Activated CD4-positive, CD25-positive, alpha-beta regulatory T cell treated with anti-CD3 and anti-CD28 coated beads, Interleukin-2, amount 50 U/mL, for 16 hours (primary cell): Measurements from ENCODE around the gene NTN5.

Experiments used
- DNase-seq: peaks from one replicate; pipeline ENCODE4 v3.0.0-alpha.2; 2020; ENCODE audit warnings: low read depth, low spot score

The NTN5 gene

DNA sequence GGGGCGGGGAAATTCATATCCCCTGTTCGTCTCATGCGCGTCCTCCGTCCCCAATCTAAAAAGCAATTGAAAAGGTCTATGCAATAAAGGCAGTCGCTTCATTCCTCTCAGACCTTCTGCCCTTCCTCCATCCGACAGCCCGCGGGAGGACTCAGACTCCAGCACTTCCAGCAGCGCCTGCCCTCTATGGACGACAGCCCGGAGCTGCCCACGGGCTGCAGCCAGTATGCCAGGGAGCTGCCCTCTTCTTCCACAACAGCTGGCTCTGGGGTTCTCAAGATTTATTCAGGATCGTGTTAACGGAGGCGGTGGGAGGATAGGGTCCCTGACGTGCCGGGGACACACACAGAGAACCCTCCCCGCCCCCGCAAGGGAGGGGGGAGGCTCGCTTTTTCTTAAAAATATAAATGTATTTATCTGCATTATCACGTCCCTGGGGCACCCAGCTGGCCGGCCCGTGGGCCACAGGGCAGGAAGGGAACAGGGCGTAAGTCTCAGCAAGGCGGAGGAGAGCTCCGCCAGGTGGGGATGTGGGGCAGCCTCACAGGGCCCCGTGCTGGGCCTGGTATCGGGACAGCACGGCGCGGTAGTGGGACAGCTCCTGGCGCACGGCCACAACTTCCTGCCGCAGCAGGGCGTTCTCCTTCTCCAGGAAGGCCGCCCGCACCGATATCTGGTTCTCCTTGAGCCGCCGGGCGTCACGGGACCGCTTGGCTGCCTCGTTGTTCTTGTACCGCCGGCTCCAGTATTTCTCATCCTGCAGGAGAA, 42.3 kb downstream of the NTN5 start:
- DNase-seq = no peak

- no peak for DNase-seq
Measured at GRCh38 chr19:48629599-48630295, 43.1 kb downstream of the NTN5 start.

DNA sequence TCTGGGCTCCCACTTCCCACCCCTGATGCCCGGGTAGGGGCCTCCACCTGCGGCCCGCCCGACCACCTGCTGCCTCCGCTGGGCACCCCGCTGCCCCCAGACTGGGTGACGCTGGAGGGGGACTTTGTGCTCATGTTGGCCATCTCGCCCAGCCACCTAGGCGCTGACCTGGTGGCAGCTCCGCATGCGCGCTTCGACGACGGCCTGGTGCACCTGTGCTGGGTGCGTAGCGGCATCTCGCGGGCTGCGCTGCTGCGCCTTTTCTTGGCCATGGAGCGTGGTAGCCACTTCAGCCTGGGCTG, 43.6 kb downstream of the NTN5 start:
- DNase-seq = no peak

GRCh38 chr19:48628486-48629296, 44.1 kb downstream of the NTN5 start:
- DNase-seq = no peak

- no peak for DNase-seq
Measured at GRCh38 chr19:48627865-48628314, 44.9 kb downstream of the NTN5 start.

GRCh38 chr19:48627201-48627864, 45.5 kb downstream of the NTN5 start:
- no peak for DNase-seq

- DNase-seq = no peak
Measured at GRCh38 chr19:48625891-48626327, 46.9 kb downstream of the NTN5 start.

- DNase-seq = no peak
Measured at GRCh38 chr19:48624791-48625723, 47.8 kb downstream of the NTN5 start.

DNA sequence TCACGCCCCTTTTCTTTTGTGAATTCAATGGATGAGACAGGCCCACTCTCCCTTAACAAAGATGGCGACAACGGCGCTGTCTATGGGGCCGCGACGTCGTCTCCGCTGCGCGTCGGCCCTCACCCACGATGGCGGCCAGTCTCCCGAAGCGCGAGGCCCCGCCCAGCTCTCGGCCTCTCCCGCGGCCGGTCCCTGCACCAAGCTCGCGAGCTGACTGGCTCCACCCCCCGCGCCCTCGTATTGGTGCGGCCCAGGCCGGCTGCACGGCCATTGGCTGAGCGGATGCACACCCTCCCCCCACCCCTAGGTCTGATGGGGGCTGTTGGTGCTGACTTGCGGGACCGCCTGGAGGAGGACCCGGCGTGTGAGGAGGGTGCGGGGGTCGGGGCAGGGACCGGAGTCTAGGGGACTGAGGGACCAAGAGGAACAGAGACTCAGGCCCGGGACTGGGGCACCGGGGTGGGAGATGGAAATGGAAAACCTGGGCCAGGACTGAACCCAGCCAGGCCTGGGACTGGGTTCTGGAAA, 48.7 kb downstream of the NTN5 start:
- DNase-seq = peak; percentile 88

- DNase-seq = no peak
Measured at GRCh38 chr19:48623556-48624066, 49.2 kb downstream of the NTN5 start.

- DNase-seq = no peak
Measured at GRCh38 chr19:48619692-48620585, 52.9 kb downstream of the NTN5 start.

DNA sequence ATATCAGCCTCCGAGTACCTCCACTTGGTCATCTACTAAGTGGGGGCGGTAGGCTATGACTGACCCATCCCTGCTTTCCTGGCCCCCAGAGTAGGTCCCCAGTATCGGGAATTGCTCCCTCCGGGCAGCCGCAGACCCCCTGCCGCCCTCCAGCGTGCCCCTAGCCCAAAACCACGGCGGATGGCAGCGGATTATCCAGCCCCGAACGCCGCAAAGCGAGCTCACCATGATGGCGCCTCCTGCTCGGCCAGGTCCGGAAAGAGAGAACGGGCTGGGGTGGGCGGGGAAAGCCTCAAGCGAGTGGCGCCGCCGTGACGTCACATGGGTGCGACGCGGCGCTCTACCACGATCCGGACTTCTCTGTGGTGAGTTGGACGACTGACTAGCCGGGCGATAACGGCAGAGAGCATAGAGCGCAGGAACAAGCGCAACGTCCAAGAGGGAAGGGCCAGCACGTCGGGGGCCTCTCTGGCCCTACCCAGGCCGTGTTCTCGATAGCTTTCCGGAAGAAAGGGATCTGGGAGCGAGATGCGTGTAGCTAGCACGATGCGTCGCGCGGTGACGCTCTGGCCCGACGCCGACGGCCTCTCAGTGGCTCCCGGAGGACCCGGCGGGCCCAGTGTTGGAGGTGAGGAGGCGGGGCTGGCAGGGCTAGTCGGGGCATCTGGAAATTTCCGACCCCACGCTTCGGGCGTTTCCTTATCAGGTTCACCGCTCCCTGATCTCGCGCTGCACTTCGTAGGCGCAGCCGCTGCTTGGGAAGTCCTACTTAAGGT, 53.7 kb downstream of the NTN5 start, which contains the start of the genes RPL18 and SPHK2:
RPL18 (minus strand) TSS at position 263 of the 776 bp plus-strand sequence; CDS start at position 228, 35 bp downstream.
SPHK2 (plus strand) TSS at position 591 of the 776 bp plus-strand sequence. CDS start 1,009 bp downstream, outside the sequence.
- DNase-seq = peak; percentile 91

- DNase-seq = no peak
Measured at GRCh38 chr19:48618278-48618915, 54.4 kb downstream of the NTN5 start.

GRCh38 chr19:48617146-48617937, 55.5 kb downstream of the NTN5 start:
- no peak for DNase-seq

DNA sequence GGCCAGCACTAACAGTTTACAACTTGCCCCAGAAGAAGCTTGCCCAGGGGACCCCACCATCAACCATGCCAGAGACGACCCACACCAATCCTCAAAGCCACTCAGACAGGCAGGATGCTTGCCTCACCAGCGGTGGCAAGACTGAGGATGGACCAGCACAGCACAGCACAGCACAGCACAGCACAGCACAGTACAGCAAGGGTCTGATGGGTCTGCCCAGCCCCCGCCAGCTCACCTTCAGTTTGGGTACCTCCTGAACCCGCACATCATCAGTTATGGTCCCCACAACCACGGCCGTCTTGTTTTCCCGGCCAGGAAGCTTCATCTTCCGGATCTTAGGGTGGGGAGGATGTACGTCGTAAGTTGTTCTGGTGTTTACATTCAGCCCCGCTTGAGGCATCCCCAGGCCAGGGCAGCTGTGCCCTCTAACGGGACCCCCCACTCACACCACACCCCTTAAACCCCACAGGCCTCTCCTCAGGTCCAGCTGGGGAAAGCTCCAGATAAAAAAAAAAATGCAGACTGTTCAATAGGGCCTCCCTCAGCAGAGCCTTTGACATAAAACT, 56.2 kb downstream of the NTN5 start:
- no peak for DNase-seq

DNA sequence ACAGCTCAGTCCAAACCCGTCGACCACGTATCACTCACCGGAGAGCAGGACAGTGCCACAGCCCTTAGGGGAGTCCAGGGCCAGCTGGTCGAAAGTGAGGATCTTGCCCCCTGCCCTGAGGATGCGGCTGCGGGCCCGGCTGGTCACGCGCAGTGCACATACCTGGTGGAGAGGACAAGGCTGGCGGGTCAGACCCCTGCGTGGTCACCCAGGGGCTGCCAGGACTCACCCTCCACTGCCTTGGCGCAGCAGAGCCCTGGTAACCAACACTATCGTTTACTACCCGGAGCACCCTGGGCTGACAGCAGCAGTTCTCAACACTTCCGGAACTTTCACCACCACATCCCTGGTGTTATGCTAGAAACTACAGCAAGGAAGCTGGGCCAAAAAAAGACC, 56.8 kb downstream of the NTN5 start:
- no peak for DNase-seq
